IPS DF 6.9 (cell line): ENCODE data around the gene SPSB1.

Experiments used
- DNase-seq: peaks from one replicate; pipeline ENCODE4 v3.0.0-alpha.2; 2013; ENCODE audit warnings: low read depth, low spot score
- H3K27ac ChIP-seq: one replicate; pipeline ENCODE4 v1.5.1; 2013; ENCODE audit warnings: low read length, control low read depth
- H3K27me3 ChIP-seq: 2 replicates; pipeline ENCODE4 v1.6.1; 2013; ENCODE audit warnings: mild to moderate bottlenecking, low read length; ENCODE audit not compliant: control insufficient read depth, insufficient read depth
- H3K36me3 ChIP-seq: 2 replicates; pipeline ENCODE4 v1.6.1; 2013; ENCODE audit warnings: low read length; ENCODE audit not compliant: control insufficient read depth, insufficient read depth
- H3K4me1 ChIP-seq: 2 replicates; pipeline ENCODE4 v1.6.1; 2013; ENCODE audit warnings: low read length; ENCODE audit not compliant: control insufficient read depth, insufficient read depth
- H3K4me3 ChIP-seq: 2 replicates; pipeline ENCODE4 v1.5.1; 2013; ENCODE audit warnings: mild to moderate bottlenecking, low read length
- H3K9me3 ChIP-seq: 2 replicates; pipeline ENCODE4 v1.6.1; 2013; ENCODE audit warnings: low read length, inconsistent platforms; ENCODE audit not compliant: control insufficient read depth, insufficient read depth
- WGBS: extraction: QIAGEN DNeasy Blood & Tissue Kit; methylation state at CpG from one replicate; pipeline ENCODE4 v1.1.7; 2013; ENCODE audit warnings: mixed read lengths, missing lambda C conversion rate; ENCODE audit not compliant: insufficient read length, insufficient coverage; 5-methylcytosine and 5-hydroxymethylcytosine counted together

SPSB1 gene

DNA sequence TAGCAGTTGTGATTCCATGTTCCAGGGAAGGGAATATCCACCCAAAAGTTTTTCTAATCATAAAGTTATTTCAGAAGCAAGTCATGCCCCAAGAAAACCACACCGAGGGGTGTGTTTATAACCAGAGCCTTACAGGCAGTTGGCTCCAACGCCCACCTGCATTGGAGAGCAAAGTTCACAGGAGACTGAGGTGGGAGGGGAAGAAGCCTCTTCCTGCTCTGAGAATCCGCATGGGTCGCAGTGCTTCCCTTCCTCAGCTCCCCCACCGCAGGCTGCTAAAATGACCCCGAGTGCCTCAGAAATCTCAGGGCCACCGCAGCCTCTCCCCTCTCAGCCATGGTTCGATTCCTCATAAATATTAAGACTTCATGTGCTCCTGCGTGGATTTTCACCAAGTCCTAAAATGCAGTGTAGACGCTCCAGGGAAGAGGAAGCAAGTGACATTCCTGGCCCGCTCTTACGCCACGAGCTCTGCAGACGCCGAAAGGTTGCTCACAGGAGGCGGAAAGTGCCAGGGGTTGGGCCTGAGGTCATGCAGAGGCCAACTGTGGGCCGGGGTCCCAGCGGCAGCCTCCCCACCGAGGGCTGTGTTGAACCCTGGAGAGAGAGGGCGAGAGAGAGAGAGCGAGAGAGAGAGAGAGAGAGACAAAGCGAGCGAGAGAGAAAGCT, 13.4 kb upstream of the SPSB1 start:
- WGBS: no CpG with 5 or more reads among the region's 23 CpGs
- DNase-seq: no peak
- Histone ChIP-seq H3K9me3 (no peaks in the 10 kb centered on the region), H3K27me3 (no peaks in the 10 kb centered on the region), H3K36me3 (no peaks in the 10 kb centered on the region), H3K4me1 (peaks cover 2% of the 10 kb centered on the region; the same call in 1 of the 2 replicates), H3K4me3 (no peak overlapping the region), H3K27ac (no peak overlapping the region)

DNA sequence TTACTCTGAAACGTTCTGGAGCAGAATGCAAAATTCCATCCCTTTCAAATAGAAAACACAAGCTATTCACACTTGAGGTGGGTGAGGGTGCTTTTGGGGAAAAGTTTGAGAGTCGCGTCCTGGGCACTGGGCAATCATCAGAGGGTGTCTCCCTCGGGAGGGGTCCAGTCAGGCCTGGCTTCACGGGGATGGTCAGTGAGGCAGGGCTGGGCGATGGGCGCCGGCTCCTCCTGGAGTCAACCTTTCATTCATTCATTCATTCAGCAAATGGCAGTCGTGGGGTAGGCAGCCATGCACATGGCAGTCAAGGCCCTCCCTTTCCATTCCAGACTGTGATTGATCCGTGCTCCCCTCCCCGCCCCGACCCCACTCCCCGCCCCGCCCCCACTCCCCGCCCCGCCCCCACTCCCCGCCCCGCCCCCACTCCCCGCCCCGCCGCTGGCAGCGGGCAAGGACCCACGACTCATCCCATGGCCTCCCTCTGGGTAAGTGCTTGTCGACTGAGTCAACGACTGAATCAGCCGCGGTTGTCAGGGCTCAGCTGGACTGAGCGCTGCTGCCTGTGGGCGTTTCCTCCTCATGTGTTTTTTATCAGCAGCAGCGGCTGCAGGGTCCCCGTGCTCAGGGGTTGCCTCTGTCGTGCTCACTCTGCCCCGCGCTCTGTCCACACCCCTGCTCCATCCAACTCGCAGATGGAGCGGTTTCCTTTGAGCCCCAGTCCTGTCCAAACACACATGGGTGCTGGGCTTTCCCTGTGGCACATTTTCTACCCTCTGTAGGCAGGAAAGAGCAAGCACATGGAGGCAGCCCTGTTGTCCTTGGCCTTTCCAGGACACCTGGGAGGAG, 12.5 kb upstream of the SPSB1 start:
- no CpG with 5 or more reads among the region's 36 CpGs for WGBS
- no peak overlapping the region for H3K4me3 ChIP-seq
- DNase-seq: no peak
- H3K4me1 ChIP-seq: peaks cover 2% of the 10 kb centered on the region; the same call in 1 of the 2 replicates
- H3K27me3 ChIP-seq: no peaks in the 10 kb centered on the region
- no peaks in the 10 kb centered on the region for H3K36me3 ChIP-seq
- H3K27ac ChIP-seq: no peak overlapping the region
- H3K9me3 ChIP-seq: no peaks in the 10 kb centered on the region

DNA sequence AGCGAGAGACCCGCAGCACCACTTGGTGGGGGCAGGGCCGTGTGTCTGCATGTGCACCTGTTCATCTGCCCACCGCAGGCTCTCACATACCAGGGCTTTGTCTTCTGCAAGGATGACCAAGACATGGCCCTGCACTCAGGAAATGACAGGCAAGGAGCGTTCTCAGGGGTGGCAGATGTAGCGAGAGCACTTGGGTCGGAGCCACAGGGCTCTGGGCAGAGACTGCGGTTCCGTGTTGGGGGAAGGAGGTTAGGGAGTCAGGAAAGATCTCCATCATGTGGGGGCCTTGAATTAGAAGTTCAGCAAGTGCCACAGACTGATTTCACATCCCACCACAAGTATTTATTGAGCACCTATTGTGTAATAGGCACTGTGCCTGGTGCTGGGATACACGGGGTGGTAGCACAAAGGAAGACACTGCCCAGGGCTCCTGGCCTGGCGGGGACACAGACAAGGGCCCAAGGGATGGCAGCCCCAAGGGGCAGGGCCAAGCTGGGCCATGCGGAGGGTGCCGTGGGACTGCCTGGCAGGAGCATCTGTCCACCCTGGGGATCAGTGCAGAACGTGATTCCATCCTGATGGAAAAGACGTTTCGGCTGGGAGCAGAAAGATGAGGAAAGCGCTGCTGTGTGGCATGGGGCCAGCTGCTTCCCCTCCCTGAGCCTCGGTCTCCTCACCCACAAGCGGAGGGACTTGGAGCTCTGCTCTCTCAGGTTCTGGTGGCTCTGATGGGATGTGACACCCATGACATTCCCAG, 11.4 kb upstream of the SPSB1 start:
- Histone ChIP-seq H3K4me3 (no peak overlapping the region), H3K36me3 (no peaks in the 10 kb centered on the region), H3K4me1 (peaks cover 2% of the 10 kb centered on the region; the same call in 1 of the 2 replicates), H3K27ac (no peak overlapping the region), H3K9me3 (no peaks in the 10 kb centered on the region), H3K27me3 (no peaks in the 10 kb centered on the region)
- DNase-seq: no peak
- WGBS: no CpG with 5 or more reads among the region's 19 CpGs

DNA sequence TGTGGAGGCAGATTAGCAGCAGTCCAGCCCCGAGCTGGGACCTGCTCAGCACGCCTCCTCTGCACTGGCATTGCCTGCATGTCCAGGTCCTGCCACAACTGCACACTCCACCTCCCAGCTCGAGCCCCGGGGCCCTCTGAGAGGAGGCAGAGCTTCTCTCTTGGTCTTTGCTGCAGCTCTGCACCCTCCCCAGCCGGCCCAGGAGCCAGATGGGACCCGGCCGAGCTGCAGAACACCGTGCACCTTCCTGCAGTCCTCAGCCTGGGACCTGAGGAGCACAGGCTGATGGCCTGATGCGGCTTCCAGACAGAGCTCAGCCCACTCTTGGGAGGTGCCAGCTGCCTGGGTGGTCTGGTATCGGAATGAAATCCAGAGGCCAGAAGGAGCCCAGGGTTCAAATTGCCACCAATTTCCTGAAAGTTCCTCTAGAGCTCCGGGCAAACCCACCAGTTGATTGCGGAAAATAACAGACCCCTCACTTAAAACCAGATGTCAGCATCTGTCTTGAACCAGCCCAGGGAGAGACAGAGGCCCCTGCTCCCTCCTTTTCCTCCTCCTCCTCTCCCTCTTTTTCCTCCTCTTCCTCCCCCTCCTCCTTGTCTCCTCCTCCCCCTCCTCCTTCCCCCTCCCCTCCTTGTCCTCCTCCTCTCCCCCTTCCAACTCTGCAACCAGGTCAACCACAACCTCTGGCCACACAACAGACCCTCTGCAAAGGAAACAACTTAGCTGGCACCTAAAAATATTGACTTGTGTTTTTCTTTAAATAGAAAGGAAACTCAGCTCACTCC, 10.6 kb upstream of the SPSB1 start:
- H3K9me3 ChIP-seq: no peaks in the 10 kb centered on the region
- H3K4me1 ChIP-seq: 0 out of 2 replicates have a peak, but pooled peaks cover 2% of the 10 kb centered on the region
- no peaks in the 10 kb centered on the region for H3K27me3 ChIP-seq
- no peak overlapping the region for H3K27ac ChIP-seq
- whole genome bisulfite sequencing: no CpG with 5 or more reads among the region's 12 CpGs
- H3K36me3 ChIP-seq: no peaks in the 10 kb centered on the region
- H3K4me3 ChIP-seq: no peak overlapping the region
- no peak for DNase-seq

DNA sequence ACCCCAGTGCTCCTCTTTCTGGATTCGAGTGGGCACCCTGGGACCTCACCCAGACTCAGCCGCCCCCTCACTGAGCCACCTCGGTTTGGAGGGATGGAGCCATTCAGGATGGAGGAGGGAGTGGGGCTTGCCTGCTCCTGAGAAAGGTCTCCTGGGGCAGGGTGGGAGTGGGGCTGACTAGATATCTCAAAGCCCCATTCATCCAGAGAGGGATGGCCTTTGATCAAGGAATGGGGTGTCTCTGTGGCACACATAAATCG, 10.1 kb upstream of the SPSB1 start:
- DNase-seq: no peak
- no CpG with 5 or more reads among the region's 4 CpGs for WGBS
- H3K27ac ChIP-seq: no peak overlapping the region

DNA sequence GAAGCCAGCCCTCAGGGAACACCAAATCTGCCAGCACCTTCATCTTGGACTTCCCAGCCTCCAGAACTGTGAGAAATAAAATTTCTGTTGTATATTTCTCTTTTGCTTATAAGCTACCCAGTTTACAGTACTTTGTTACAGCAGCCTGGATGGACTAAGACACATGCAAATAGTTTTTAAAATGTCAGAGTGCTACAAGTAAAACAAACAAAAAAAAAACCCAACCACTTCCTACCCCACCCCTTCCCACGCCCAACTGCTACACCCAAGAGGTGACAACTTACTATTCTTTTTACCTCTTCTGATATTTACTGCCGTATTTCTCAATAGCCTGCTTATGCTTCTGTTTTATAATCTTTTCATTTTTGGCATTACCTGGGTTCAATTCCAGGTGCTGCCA, 8.6 kb upstream of the SPSB1 start:
- no peak for DNase-seq
- H3K36me3 ChIP-seq: no peaks in the 10 kb centered on the region
- no peaks in the 10 kb centered on the region for H3K9me3 ChIP-seq
- no peak overlapping the region for H3K4me3 ChIP-seq
- 0 out of 2 replicates have a peak, but pooled peaks cover 2% of the 10 kb centered on the region for H3K4me1 ChIP-seq
- no peaks in the 10 kb centered on the region for H3K27me3 ChIP-seq
- H3K27ac ChIP-seq: no peak overlapping the region
- 100% methylated on average over 1 of the region's 2 CpGs for WGBS

More for the DNA sequence above, 10.1 kb upstream of the SPSB1 start:
- H3K4me3 ChIP-seq: no peak overlapping the region
- no peaks in the 10 kb centered on the region for H3K36me3 ChIP-seq
- H3K4me1 ChIP-seq: 0 out of 2 replicates have a peak, but pooled peaks cover 2% of the 10 kb centered on the region
- H3K9me3 ChIP-seq: no peaks in the 10 kb centered on the region
- H3K27me3 ChIP-seq: no peaks in the 10 kb centered on the region

DNA sequence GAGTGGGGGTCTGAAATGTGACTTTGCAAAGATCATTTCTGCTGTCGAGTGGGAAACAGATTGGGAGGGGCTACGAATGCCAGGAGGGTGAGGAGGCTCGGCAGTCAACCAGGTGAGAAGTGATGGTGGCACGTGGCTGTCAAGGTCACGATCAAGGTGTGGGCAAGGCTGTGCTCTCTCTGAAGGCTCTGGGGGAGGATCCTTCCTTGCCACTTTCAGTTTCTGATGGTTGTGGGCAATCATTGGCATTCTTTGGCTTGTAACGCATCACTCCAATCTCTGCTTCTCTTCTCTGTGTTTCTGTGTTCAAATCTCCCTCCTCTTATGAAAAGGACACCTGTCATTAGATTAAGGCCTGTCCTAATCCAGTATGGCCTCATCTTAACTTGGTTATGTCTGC, 6.1 kb upstream of the SPSB1 start:
- no CpG with 5 or more reads among the region's 6 CpGs for WGBS
- H3K36me3 ChIP-seq: no peaks in the 10 kb centered on the region
- H3K27ac ChIP-seq: no peak overlapping the region
- no peaks in the 10 kb centered on the region for H3K27me3 ChIP-seq
- DNase-seq: no peak
- no peaks in the 10 kb centered on the region for H3K9me3 ChIP-seq
- H3K4me3 ChIP-seq: no peak overlapping the region
- no peaks in the 10 kb centered on the region for H3K4me1 ChIP-seq

DNA sequence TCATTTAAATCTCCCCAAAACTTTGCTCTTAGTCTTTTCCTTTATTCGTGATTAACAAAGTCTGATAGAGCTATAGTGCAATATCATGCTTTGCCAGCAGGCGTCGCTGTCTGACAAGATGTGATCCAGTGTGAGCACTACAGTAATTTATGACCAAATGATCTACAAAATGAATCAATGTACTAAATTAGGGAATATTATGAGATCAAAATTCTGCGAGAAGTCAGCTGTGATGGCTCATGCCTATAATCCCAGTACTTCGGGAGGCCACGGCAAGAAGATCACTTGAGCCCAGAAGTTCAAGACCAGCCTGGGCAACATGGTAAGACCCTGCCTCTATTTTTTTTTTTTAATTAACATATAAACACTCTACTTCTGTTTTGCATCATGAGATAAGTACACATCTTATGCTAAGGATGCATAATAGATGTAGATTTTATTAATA, 3.6 kb upstream of the SPSB1 start:
- peaks cover 2% of the 10 kb centered on the region for H3K4me1 ChIP-seq
- DNase-seq: no peak
- H3K9me3 ChIP-seq: no peaks in the 10 kb centered on the region
- H3K4me3 ChIP-seq: no peak overlapping the region
- WGBS: no CpG with 5 or more reads among the region's 6 CpGs
- H3K27me3 ChIP-seq: peaks cover 5% of the 10 kb centered on the region; the same call in 1 of the 2 replicates
- H3K27ac ChIP-seq: no peak overlapping the region
- H3K36me3 ChIP-seq: no peaks in the 10 kb centered on the region

DNA sequence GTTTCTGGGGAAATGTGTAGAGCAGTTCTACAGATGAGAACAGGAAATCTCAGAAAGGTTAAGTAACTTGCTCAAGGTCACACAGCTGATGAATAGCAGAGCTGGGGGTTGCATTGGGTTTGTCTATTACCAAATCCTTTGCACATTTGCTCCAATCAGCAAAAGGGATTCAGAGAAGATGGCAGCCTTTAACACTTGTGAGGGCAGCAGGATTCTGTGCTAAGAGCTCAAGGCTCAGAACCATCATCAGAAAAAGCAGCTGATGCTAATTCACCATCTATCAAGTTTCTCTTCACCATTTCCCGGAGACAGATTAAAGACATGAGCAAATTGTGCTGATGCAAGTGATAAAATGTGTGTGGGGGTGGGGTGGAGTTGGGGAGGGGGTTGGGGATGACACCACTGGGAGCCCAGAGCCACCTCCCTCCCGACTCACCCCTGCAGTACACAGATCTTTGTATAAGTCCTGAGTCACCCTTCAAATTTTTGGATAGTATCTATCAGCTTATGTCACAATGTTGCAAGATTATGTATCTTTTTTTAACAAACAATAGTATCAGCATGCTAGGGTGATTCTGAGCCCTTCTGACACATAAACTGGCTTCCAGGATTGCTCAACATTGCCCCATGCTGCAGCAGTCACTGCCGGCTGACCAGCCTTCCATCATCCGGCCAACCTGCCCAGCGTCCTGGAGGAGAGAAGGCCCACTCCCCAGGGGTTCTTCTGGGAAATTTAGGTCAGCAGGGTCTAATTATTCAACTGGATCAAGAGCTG, 2.8 kb upstream of the SPSB1 start:
- H3K4me1 ChIP-seq: peaks cover 2% of the 10 kb centered on the region
- peaks cover 7% of the 10 kb centered on the region; the same call in 1 of the 2 replicates for H3K27me3 ChIP-seq
- DNase-seq: no peak
- H3K27ac ChIP-seq: no peak overlapping the region
- H3K36me3 ChIP-seq: no peaks in the 10 kb centered on the region
- no peaks in the 10 kb centered on the region for H3K9me3 ChIP-seq
- H3K4me3 ChIP-seq: no peak overlapping the region
- no CpG with 5 or more reads among the region's 5 CpGs for WGBS
